Right cardiac atrium (tissue), 5 donors: Measurements from ENCODE around the gene ZNF74. TPM values are rescaled to one million over a fixed set of nuclear protein-coding genes. Genes with fewer than 3 reads are reported as not detected.
A peak's percentile ranks its signal among the peaks of the same experiment; 100 is the strongest.
"Not testable (repeated sequence)": the region's sequence is repeated elsewhere in the genome, so short reads cannot be mapped to it uniquely, and the experiment has no call there.

Source experiments
- ATAC-seq, 2 donors: fragments of 200-7000 bp; cut with Tn5 transposase; one replicate each; pipeline versions ENCODE4 v1.8.0 to v1.9.1; 2020; ENCODE audit warnings: moderate library complexity in 2 of 2, mild to moderate bottlenecking in 1 of 2
- DNase-seq, 3 donors: peaks; one replicate each; pipeline ENCODE4 v3.0.0-alpha.2; 2020
- H3K27ac ChIP-seq: one replicate; pipeline ENCODE4 v1.5.1; 2013; ENCODE audit warnings: mild to moderate bottlenecking, low read length, control low read depth, moderate library complexity
- H3K27me3 ChIP-seq: one replicate; pipeline ENCODE4 v1.6.1; 2013; ENCODE audit not compliant: control insufficient read depth, insufficient read depth
- H3K4me1 ChIP-seq: one replicate; pipeline ENCODE4 v1.6.1; 2013; ENCODE audit warnings: low read length; ENCODE audit not compliant: control insufficient read depth, insufficient read depth
- H3K4me3 ChIP-seq: one replicate; pipeline ENCODE4 v1.5.1; 2013; ENCODE audit warnings: low read length, control low read depth
- H3K9me3 ChIP-seq: one replicate; pipeline ENCODE4 v1.6.1; 2013; ENCODE audit warnings: low read length; ENCODE audit not compliant: control insufficient read depth
- WGBS: extraction: QIAGEN DNeasy Blood & Tissue Kit; methylation state at CpG from one replicate; pipeline ENCODE4 v1.1.7; 2013; 5-methylcytosine and 5-hydroxymethylcytosine counted together
- intact Hi-C, 4 donors: fragments of 100-400 bp; cut with DNase I; formaldehyde crosslinking; loops; one replicate each; pipeline versions ENCODE4 v1.11.0 to v1.14.0; 2022 to 2023
- polyA plus RNA-seq: library from polyadenylated mRNA; stranded (reverse); fragments of 200-250 nt; gene quantifications from one replicate; pipeline ENCODE4 v1.2.3, GENCODE V29; 2013
- total RNA-seq, 4 donors: library from RNA; stranded (reverse); fragmentation: NEBNext Ultra II Directional; extraction: Animal tissue kit (Norgen Biotek cat#: 25700); gene quantifications; one replicate each; pipeline ENCODE4 v1.2.1, GENCODE V29; 2021
- donor health status: healthy with polysubstance abuse.
- donor health status: DM: no; HTN: yes; CAD: no.
- donor health status: DM: no; HTN: no; CAD: no.
- donor health status: DM: no; HTN: yes; CAD: no; lungs with severe emphysema.
- donor health status: DM: yes; HTN: yes; CAD: no.

Gene ZNF74
- total and polyA plus RNA-seq, 5 donors = 3.5 to 6.5 (median 5.7) TPM

DNA sequence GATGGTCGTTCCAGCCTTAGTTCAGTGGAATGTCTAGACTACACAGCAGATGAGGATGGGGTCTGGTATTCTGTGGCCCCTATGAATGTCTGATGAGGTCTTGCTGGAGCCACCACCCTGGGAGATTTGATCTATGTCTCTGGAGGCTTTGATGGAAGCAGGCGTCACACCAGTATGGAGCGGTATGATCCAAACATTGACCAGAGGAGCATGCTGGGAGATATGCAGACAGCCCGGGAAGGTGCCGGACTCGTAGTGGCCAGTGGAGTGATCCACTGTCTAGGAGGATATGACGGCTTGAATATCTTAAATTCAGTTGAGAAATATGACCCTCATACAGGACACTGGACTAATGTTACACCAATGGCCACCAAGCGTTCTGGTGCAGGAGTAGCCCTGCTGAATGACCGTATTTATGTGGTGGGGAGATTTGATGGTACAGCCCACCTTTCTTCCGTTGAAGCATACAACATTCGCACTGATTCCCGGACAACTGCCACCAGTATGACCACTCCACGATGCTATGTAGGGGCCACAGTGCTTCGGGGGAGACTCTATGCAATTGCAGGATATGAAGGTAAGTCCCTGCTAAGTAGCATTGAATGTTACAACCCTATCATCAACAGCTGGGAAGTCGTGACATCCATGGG is 57.3 kb downstream of the ZNF74 start:
- H3K27ac ChIP-seq, H3K4me1 ChIP-seq, intact Hi-C loops, H3K27me3 ChIP-seq, H3K4me3 ChIP-seq, H3K9me3 ChIP-seq, ATAC-seq: not testable (repeated sequence)
- peak in 1 of 3 donors; percentile 13 for DNase-seq
- 94% methylated on average over 15 of the region's 15 CpGs for WGBS

DNA sequence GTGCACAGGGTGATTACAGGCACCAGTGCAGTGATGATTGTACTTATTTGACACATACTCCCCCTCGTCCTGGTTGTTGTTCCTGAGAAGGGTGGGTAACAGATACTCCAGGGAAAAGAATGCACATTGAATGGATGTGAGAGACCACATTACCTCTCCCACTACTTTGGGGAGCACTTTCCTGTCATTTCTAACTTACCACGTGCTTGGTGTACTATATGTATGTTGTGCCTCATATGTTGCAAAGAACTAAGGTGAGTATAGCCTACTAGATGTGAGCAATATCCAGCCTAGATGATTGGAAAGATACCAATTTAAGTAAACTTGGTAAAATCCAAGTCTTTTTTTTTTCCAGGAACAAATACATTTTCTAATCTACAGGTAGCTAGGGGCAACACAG is 58.0 kb downstream of the ZNF74 start:
- H3K9me3 ChIP-seq = no peaks in the 10 kb centered on the region
- no peaks in the 10 kb centered on the region for H3K4me1 ChIP-seq
- H3K27me3 ChIP-seq = no peaks in the 10 kb centered on the region
- 70% methylated on average over 2 of the region's 2 CpGs for WGBS
- H3K27ac ChIP-seq = no peak overlapping the region
- DNase-seq (no peak), ATAC-seq (no peak)
- H3K4me3 ChIP-seq = no peak overlapping the region
- intact Hi-C loops = no loop called here

DNA sequence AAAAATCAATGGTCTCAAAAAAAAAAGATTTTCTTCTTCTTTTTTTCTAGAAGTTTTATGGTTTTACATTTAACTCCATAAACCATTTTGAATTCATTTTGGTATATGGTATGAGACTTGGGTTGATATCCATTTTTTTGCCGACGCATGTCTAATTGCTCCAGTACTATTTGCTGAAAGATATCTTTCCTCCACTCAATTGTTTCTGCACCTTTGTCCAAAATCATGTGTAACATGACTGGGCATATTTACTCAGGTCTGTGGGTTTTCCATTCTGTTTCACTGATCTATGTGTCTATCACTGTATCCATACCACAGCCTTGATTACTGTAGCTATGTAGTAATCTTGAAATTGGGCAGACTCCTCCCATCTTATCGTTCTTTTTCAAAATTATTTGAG is 59.3 kb downstream of the ZNF74 start:
- ATAC-seq (no peak), DNase-seq (no peak)
- Histone ChIP-seq H3K27ac (no peak overlapping the region), H3K4me3 (no peak overlapping the region), H3K27me3 (no peaks in the 10 kb centered on the region), H3K4me1 (no peaks in the 10 kb centered on the region), H3K9me3 (no peaks in the 10 kb centered on the region)
- intact Hi-C loops = no loop called here
- WGBS = 97% methylated on average over 3 of the region's 3 CpGs

DNA sequence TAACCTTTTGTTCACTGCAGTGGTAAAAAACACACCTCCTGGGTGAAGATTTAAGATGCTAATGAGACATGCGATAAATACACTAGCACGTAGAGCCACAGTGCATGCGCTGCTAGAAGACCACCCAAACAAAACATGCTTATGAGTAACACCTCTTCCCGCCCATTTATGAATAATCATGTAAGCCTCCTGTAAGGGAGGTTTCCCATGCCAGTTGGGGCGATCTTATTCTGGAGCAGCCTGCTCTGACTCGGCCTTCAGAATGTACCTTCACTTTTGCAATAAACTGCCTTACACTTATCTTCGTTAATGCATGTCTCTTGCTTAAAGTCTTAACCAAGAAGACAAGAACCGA is 61.7 kb downstream of the ZNF74 start:
- Histone ChIP-seq H3K9me3 (no peaks in the 10 kb centered on the region), H3K4me1 (no peaks in the 10 kb centered on the region), H3K27ac (no peak overlapping the region), H3K27me3 (no peaks in the 10 kb centered on the region), H3K4me3 (no peak overlapping the region)
- ATAC-seq (no peak), DNase-seq (peak in 1 of 3 donors; percentile 7)
- WGBS = 90% methylated on average over 8 of the region's 8 CpGs
- intact Hi-C loops = loop anchor here (1.0 to 5.0 kb wide), 4 partner anchors 33 to 37 kb away; no protein-coding TSS in a partner anchor

DNA sequence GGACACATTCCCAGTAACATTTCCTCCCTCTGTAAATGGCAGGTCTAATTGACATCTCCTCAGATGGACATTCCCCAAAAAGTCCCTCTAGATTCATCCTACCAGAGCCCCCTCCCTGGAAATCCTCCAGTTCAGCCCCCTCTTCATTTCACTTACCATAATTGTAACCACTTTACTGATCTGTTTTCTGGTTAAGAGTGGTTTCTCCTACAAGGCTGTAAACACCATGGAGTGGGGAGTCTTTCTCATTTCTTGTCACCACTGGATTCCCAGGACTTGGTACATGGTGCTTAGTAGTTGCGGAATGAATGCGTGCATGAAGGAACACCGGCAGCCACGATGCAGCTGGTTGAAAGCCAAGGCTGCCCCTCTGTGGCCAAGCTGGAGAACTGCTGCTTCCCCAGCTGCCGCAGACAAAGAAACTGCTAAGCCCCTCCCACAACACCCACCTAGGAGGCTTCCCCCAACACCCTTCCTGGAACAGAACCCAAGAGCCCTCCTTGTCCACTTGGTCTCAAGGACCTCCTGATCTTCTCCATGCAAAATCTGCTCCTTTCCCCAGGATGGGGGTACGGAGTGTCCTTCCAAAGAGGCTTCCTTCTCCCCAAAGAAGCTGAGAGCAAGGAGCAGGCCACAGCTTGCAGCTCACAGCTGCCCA is 62.2 kb downstream of the ZNF74 start:
- 17% methylated on average over 6 of the region's 6 CpGs for WGBS
- no peaks in the 10 kb centered on the region for H3K27me3 ChIP-seq
- DNase-seq (peak; percentile 82 to 90 (median 89)), ATAC-seq (peak; percentile 80 to 87)
- no peaks in the 10 kb centered on the region for H3K9me3 ChIP-seq
- H3K4me3 ChIP-seq = no peak overlapping the region
- H3K4me1 ChIP-seq = no peaks in the 10 kb centered on the region
- no peak overlapping the region for H3K27ac ChIP-seq
- intact Hi-C loops = loop anchor here in 3 of 4 donors (1.0 to 5.0 kb wide), 3 partner anchors 34 to 38 kb away; no protein-coding TSS in a partner anchor

DNA sequence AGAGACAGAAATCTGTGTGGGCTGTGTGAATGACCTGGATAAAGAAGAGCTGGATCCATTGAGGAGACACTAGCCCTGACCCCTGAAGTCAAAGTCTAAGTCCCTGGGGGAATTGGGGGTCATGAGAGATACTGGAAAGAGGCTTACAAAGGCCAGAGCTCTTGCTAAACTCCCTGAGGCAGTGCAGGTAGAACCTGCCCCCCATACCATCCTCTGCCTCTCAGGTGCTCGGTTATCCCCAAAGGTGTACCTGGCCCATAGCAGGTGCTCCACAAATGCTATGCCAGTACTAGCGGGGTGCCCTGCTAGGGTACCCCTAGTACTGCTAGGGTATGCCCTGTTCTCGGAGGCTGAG is 62.7 kb downstream of the ZNF74 start:
- WGBS = 95% methylated on average over 3 of the region's 3 CpGs
- no peaks in the 10 kb centered on the region for H3K9me3 ChIP-seq
- no peaks in the 10 kb centered on the region for H3K27me3 ChIP-seq
- DNase-seq (peak in 2 of 3 donors; percentile 13 to 19), ATAC-seq (no peak)
- H3K4me1 ChIP-seq = no peaks in the 10 kb centered on the region
- H3K4me3 ChIP-seq = no peak overlapping the region
- H3K27ac ChIP-seq = no peak overlapping the region
- intact Hi-C loops = loop anchor here in 3 of 4 donors (1.0 to 5.0 kb wide), 3 partner anchors 34 to 38 kb away; no protein-coding TSS in a partner anchor

DNA sequence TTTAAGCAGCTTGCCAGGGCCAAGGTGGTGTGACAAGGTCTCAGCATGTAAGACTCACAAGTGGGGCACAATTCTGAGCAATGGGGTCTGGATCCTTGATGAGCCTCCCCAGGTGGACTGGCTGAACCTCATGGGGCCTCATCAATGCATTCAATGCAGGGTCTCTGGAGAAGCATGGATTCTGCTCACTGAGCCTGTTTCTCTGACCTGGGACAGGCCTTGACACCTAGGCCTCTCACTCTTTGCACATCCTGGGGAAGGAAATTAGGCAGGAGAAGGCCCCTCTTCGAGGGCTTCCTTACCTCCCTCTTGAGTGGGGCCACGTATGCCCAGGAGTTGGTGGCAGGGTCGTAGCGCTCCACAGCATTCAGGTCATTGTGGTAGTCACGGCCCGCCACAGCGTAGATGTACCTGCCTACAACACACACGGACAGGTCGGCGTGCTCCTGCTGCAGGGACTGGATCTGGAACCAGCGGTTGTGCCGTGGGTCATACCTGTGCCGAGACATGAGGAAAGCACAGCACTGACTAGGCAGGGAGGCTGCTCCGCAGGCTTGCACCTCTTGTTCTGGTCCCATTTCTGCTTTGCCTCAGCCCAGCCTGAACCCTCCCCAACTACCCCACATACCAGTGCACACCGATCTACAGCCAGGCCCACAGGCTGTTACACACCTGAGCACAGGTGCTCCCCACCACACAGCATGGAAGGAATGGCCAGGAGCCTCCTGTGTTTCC is 63.7 kb downstream of the ZNF74 start:
- ATAC-seq (no peak), DNase-seq (peak in 1 of 3 donors; percentile 51)
- intact Hi-C loops = loop anchor here in 2 of 4 donors (2.0 to 5.0 kb wide), 2 partner anchors 35 to 37 kb away; no protein-coding TSS in a partner anchor
- no peaks in the 10 kb centered on the region for H3K9me3 ChIP-seq
- WGBS = 90% methylated on average over 15 of the region's 15 CpGs
- H3K27me3 ChIP-seq = no peaks in the 10 kb centered on the region
- H3K27ac ChIP-seq = no peak overlapping the region
- no peaks in the 10 kb centered on the region for H3K4me1 ChIP-seq
- no peak overlapping the region for H3K4me3 ChIP-seq

Other genes starting within 250 kb of the ZNF74 start
- gene CCDC188, start 243.1 kb upstream of the ZNF74 start, total RNA-seq = under 1 TPM; 0.22 to 0.83 (median 0.39) TPM
- gene CCDC188, start 243.1 kb upstream of the ZNF74 start, polyA plus RNA-seq = 0.54 TPM
- 1 to 10 TPM in 3 of 4 donors, under 1 TPM in 1; 0.56 to 1.9 (median 1.2) TPM for gene RTN4R, start 125.8 kb upstream of the ZNF74 start, total RNA-seq
- gene RTN4R, start 125.8 kb upstream of the ZNF74 start, polyA plus RNA-seq = 1.1 TPM
- gene DGCR6L, start 74.1 kb upstream of the ZNF74 start, total RNA-seq = 10 to 100 TPM; 40.0 to 58.3 (median 49.2) TPM
- 88.9 TPM for gene DGCR6L, start 74.1 kb upstream of the ZNF74 start, polyA plus RNA-seq
- gene SCARF2, start 43.7 kb downstream of the ZNF74 start, total RNA-seq = 1 to 10 TPM; 4.6 to 7.1 (median 4.9) TPM
- gene SCARF2, start 43.7 kb downstream of the ZNF74 start, polyA plus RNA-seq = 2.9 TPM
- gene KLHL22, start 101.6 kb downstream of the ZNF74 start, total RNA-seq = 10 to 100 TPM; 17.9 to 25.8 (median 20.6) TPM
- 19.1 TPM for gene KLHL22, start 101.6 kb downstream of the ZNF74 start, polyA plus RNA-seq
- gene MED15, start 113.5 kb downstream of the ZNF74 start, total RNA-seq = 10 to 100 TPM; 47.3 to 53.4 (median 50.1) TPM
- gene MED15, start 113.5 kb downstream of the ZNF74 start, polyA plus RNA-seq = 30.9 TPM